ENCODE results near the gene TACC2.

The TACC2 gene

DNA sequence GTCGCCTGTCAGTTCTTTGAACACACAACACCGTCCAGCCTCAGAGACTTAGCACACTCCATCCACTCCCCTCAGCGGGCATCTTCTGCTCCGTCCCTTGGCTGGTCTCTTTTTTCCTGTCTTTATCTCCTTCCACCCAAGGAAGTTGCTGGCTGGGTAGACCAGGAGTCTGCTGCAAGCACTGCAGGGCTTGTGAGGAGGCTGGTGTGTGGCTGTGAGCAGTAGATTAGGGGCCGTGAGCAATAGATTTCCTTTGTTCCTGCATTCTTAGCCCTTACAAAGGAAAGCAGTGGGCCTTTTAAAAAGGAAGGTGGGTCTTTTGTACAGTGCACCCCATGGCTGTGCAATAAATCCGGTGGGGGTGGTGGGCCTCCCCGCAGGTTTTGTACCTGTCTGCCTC lies 181.8 kb downstream of the TACC2 start:
- H3K4me3 ChIP-seq (ENCODE audit: low read length), result no peak overlapping the region
- TF ChIP-seq, protein P1, sequence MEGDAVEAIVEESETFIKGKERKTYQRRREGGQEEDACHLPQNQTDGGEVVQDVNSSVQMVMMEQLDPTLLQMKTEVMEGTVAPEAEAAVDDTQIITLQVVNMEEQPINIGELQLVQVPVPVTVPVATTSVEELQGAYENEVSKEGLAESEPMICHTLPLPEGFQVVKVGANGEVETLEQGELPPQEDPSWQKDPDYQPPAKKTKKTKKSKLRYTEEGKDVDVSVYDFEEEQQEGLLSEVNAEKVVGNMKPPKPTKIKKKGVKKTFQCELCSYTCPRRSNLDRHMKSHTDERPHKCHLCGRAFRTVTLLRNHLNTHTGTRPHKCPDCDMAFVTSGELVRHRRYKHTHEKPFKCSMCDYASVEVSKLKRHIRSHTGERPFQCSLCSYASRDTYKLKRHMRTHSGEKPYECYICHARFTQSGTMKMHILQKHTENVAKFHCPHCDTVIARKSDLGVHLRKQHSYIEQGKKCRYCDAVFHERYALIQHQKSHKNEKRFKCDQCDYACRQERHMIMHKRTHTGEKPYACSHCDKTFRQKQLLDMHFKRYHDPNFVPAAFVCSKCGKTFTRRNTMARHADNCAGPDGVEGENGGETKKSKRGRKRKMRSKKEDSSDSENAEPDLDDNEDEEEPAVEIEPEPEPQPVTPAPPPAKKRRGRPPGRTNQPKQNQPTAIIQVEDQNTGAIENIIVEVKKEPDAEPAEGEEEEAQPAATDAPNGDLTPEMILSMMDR (conservative IDR thresholded peaks at IDR 0.05; ENCODE audit: low read depth, low read length), result no peak
- DNase-seq (ENCODE audit: low read depth), result no peak

DNA sequence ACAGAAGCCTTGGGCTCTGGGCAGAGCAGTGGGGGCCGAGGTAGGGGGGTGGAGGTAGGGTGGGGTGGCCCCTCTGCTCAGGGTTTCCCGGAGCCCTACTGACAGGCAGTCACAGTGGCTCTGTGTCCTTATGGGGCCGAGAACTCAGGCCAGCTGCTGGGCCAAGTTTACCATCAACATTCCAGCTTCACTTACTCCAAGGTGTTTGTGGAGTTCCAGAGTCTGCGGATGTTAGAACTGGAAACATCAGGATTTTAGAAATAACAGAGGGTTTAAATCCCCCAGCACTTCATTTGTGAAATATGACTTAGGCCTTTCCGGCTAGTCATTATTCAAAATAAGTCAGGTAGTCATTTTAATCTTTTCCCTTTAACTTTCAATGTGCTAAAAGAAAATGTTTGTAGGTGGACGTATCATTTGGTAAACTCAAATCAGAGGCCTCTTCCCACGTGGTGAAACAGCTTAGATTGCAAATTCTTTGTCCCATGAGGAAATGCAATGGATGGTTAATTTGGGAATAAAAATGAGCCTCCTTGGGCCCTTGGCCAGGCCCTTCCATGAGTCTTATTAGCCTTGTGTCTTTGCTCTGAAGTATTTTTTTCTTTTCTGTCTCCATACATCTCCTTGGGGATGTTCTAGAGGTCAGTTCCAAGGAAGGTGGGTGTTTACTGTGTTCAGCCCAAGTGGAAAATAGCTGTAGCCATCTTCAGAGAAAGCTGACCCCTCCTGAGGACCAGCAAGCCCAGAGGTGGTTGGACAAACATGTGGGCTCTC lies 182.5 kb downstream of the TACC2 start:
- DNase-seq (ENCODE audit: low read depth), result no peak
- TF ChIP-seq, protein P1 (conservative IDR thresholded peaks at IDR 0.05; ENCODE audit: low read depth, low read length), result no peak
- H3K4me3 ChIP-seq (ENCODE audit: low read length), result no peak overlapping the region

DNA sequence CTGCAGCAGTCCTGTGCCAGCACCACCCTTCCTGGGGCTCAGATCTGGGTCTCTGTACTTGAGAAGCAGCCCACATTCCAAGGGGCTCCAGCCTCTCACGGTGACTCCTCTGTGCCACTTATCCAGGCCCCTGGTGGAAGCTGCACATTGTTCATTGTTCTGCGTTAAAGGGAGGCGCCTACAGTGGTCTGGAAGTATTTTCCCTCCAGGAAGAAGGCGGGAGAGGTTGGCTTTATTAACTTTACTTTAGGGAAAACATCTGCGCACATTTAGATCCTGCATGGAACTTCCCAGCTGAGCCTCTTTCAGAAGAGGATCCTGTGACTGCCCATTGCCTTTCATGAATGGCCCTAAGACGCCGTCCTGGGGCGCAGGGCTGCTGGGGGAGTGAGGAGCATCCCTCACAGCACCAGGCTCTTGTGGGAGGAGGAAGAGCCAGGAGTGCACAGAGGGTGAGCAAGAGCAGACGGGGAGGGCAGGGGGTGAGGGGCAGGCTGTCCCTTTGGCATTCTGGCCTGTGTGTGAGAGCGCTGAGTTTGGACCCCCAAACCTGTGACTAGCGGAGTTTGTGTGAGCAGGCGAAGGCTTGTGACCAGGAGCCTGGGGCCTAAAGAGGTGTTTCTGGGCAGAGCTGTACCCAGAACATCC lies 183.5 kb downstream of the TACC2 start:
- no peak for DNase-seq (ENCODE audit: low read depth)
- no peak overlapping the region for H3K4me3 ChIP-seq (ENCODE audit: low read length)
- TF ChIP-seq, protein P1 (conservative IDR thresholded peaks at IDR 0.05; ENCODE audit: low read depth, low read length), result no peak

DNA sequence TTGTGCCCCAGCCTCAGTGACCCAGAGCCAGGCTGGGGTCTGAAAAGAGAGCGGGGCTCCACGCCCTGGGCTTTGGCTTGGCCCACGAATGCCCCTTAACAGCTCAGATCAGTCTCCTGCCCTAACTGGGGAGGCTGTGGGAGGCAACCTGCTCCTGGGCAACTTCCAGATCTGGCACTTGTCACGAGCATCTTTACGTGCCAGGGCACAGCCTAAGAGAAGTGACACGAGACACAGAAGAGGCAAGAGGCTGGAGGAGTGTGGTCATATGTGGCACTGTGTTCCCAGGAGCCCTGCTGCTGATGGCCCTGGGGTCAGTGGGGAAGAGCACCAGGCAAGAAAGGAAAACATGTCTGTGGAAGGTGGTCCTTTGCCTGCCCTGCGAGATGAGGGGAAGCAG lies 184.4 kb downstream of the TACC2 start:
- no peak for DNase-seq (ENCODE audit: low read depth)
- H3K4me3 ChIP-seq (ENCODE audit: low read length), result no peak overlapping the region
- TF ChIP-seq, protein P1 (conservative IDR thresholded peaks at IDR 0.05; ENCODE audit: low read depth, low read length), result no peak

DNA sequence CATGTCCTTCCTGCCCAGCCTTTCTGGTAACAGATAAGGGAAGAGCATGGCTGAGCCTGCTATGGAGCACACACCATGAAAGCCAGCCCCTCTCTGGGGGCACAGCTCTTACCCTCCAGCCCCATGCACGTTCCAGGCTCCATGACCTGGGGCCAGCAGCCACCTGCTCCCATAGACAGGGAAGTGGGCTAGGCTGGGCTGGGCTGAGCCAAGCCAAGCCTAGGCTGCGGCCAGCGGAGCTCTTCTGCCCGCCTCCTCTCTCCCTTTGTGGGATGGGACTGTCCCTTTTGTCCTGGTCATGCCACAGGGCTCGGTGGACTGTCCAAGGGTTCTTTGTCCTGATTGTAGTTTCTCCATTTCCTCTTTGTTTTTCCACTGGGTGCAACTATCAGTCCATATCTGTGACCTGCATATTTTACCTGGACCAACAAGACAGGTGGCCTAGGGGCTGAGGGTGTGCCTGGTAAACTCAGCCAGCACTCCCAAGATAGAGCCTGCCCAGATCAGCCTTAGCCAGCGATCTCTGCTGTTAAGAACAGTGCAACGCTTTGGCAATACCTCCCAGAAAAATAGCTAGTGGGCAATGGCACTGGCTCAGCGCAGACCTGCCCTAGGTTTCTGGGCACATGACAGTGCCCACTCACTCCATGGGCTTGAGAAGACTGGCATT lies 184.9 kb downstream of the TACC2 start:
- H3K4me3 ChIP-seq (ENCODE audit: low read length), result no peak overlapping the region
- DNase-seq (ENCODE audit: low read depth), result no peak
- TF ChIP-seq, protein P1 (conservative IDR thresholded peaks at IDR 0.05; ENCODE audit: low read depth, low read length), result no peak

DNA sequence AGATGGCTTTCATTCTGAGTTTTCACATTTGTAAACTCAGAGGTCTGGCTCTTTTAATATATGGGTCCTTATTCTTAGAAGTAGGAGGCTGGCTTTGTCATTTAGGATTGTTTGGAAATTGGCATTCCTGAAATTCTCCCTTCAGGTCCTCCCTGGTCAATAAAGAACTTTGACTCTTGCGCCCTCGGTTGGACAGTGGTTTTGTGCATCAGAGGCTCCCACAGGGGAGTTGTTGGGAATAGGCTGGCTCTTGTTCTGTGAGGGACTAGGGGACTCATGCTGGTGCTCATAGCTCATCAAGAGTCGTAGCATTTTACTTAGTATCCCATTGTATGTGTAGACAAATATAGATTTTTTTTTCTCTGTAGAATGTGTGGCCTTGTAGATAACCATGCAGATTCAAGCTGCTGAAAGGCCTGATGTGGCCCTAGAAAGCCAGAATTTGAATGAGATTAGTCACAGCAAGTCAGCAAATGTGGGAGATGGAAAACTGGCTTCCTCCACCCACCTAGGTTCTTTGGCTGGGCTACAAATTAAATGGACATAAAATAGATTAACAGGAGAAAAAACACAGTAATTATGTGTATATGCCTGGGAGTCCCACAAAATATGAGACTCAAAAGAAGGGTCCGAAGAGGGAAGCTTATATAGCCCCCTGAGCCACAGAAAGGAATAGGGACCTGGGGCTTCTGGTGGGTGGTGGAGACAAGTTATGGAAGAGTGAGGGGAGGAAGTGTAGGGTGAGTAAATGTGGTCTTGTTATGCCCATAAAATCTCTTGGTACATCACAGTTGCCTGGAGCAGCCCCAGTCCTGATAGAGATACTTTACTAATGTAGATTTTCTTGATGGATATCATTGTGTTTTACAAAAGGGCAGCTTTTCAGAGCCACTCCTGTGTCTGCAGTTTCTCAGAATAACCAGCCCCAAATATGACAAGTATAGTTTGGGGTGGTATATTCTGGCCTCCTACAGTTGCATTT lies 187.6 kb downstream of the TACC2 start:
- DNase-seq (ENCODE audit: low read depth), result no peak
- TF ChIP-seq, protein P1 (conservative IDR thresholded peaks at IDR 0.05; ENCODE audit: low read depth, low read length), result no peak
- no peak overlapping the region for H3K4me3 ChIP-seq (ENCODE audit: low read length)

Measured in retinal pigment epithelial cell (primary cell).